CD8-positive, alpha-beta memory T cell (primary cell): ENCODE data around the gene AMN1. TPM values are rescaled to one million over a fixed set of nuclear protein-coding genes. Genes with fewer than 3 reads are reported as not detected.

Experiments
- CTCF ChIA-PET: fragments of 350-600 bp; sonication (Branson Sonifier 250); formaldehyde crosslinking; loops from one replicate; lab custom pipeline; 2021; ENCODE audit warnings: antibody characterized with exemption; lab: Charles Lee
- POLR2A ChIA-PET: fragments of 350-600 bp; sonication (Branson Sonifier 250); formaldehyde crosslinking; loops from one replicate; lab custom pipeline; 2021; ENCODE audit warnings: antibody characterized with exemption; lab: Charles Lee
- DNase-seq, 5 donors: peaks; one replicate each; pipeline versions ENCODE4 v3.0.0 to v3.0.0-alpha.2; 2020 to 2022; ENCODE audit warnings: mixed read lengths in 1 of 5
- H3K27ac ChIP-seq: one replicate; pipeline ENCODE4 v1.7.0; 2013; ENCODE audit warnings: low read depth, mild to moderate bottlenecking, low read length, moderate library complexity
- H3K27me3 ChIP-seq: 2 replicates; pipeline ENCODE4 v1.7.0; 2013; ENCODE audit warnings: low read length, mild to moderate bottlenecking; ENCODE audit not compliant: insufficient read depth, poor library complexity, severe bottlenecking
- H3K36me3 ChIP-seq: 2 replicates; pipeline ENCODE4 v1.7.0; 2013; ENCODE audit warnings: mild to moderate bottlenecking, low read length, moderate library complexity; ENCODE audit not compliant: insufficient read depth
- H3K4me1 ChIP-seq: 2 replicates; pipeline ENCODE4 v1.7.0; 2013; ENCODE audit warnings: mild to moderate bottlenecking, low read length, moderate library complexity; ENCODE audit not compliant: insufficient read depth
- H3K4me3 ChIP-seq: 2 replicates; pipeline ENCODE4 v1.7.0; 2013; ENCODE audit warnings: mild to moderate bottlenecking, low read length
- H3K9me3 ChIP-seq: 2 replicates; pipeline ENCODE4 v1.7.0; 2013; ENCODE audit warnings: mild to moderate bottlenecking, low read length
- H3K27ac Mint-ChIP-seq, 8 donors: one replicate each; pipeline ENCODE4 v1.8.0; 2020 to 2021; ENCODE audit warnings: mixed read lengths in 8 of 8, mild to moderate bottlenecking in 6 of 8, inconsistent platforms in 3 of 8, moderate library complexity in 3 of 8
- H3K27me3 Mint-ChIP-seq, 2 donors: one replicate each; pipeline ENCODE4 v1.8.0; 2020 to 2021; ENCODE audit warnings: mixed read lengths in 2 of 2, mild to moderate bottlenecking in 1 of 2, moderate library complexity in 1 of 2
- H3K36me3 Mint-ChIP-seq, 3 donors: one replicate each; pipeline ENCODE4 v1.8.0; 2020 to 2021; ENCODE audit warnings: mixed read lengths in 3 of 3, inconsistent platforms in 1 of 3, mild to moderate bottlenecking in 1 of 3
- H3K4me1 Mint-ChIP-seq, 3 donors: one replicate each; pipeline ENCODE4 v1.8.0; 2020 to 2021; ENCODE audit warnings: mixed read lengths in 3 of 3, inconsistent platforms in 1 of 3, mild to moderate bottlenecking in 1 of 3
- H3K4me3 Mint-ChIP-seq, 7 donors: one replicate each; pipeline ENCODE4 v1.8.0; 2020 to 2021; ENCODE audit warnings: mixed read lengths in 7 of 7, mild to moderate bottlenecking in 6 of 7, moderate library complexity in 4 of 7, inconsistent platforms in 2 of 7
- H3K9me3 Mint-ChIP-seq, 5 donors: one replicate each; pipeline ENCODE4 v1.8.0; 2020 to 2022; ENCODE audit warnings: mixed read lengths in 5 of 5, mild to moderate bottlenecking in 3 of 5, moderate library complexity in 2 of 5, inconsistent platforms in 1 of 5
- polyA plus RNA-seq: library from polyadenylated mRNA; unstranded; fragments of 300-500 nt; fragmentation: Illumina TruSeq; gene quantifications from one replicate; pipeline ENCODE4 v1.2.3, GENCODE V29; 2021
- total RNA-seq, 2 experiments: library from RNA; stranded (reverse); gene quantifications; one replicate each; pipeline ENCODE4 v1.2.3, GENCODE V29; 2021

Gene AMN1
- total and polyA plus RNA-seq, 3 experiments from 2014 or later, result 2.6 to 10.9 (median 3.8) TPM

- CTCF ChIA-PET, result interaction anchor here (0.7 to 1.7 kb wide), 9 partner anchors 10 to 1096 kb away, joined by 3 to 8 read pairs (median 3); partner anchors contain the start of genes AMN1 and YARS2
- Mint-ChIP-seq H3K4me1 (peaks cover 11 to 22% (median 21%) of the 10 kb centered on the region in 3 donors), H3K36me3 (peaks cover 0 to 4% (median 0%) of the 10 kb centered on the region in 3 donors), H3K27me3 (no peaks in the 10 kb centered on the region), H3K4me3 (peak within 1 kb of the TSS; percentile 89 to 99 (median 95)), H3K27ac (peak within 1 kb of the TSS; percentile 91 to 100 (median 98)), H3K9me3 (no peaks in the 10 kb centered on the region)
- Histone ChIP-seq H3K36me3 (no peaks in the 10 kb centered on the region), H3K4me1 (peaks cover 4% of the 10 kb centered on the region), H3K4me3 (peak within 1 kb of the TSS; percentile 79), H3K27me3 (no peaks in the 10 kb centered on the region), H3K27ac (peak within 1 kb of the TSS; percentile 86), H3K9me3 (no peaks in the 10 kb centered on the region)
- peak; percentile 84 to 95 (median 92) for DNase-seq
- POLR2A ChIA-PET, result interaction anchor here (0.7 to 1.6 kb wide), 9 partner anchors 9 to 1096 kb away, joined by 3 to 16 read pairs (median 4); partner anchors contain the start of genes AMN1, RESF1 and YARS2
Measured at GRCh38 chr12:31659087-31659942, 69.5 kb downstream of the AMN1 start, which contains the start of gene ETFBKMT. Gene ETFBKMT (plus strand): TSS chr12:31659688. CDS start chr12:31661954, 2,266 bp downstream.

GRCh38 chr12:31658471-31659086, 70.2 kb downstream of the AMN1 start:
- peaks cover 0 to 4% (median 0%) of the 10 kb centered on the region in 3 donors for H3K36me3 Mint-ChIP-seq
- no peaks in the 10 kb centered on the region for H3K27me3 ChIP-seq
- ChIA-PET CTCF (interaction anchor here (0.8 to 1.7 kb wide), 10 partner anchors 9 to 1097 kb away, joined by 3 to 8 read pairs (median 4); partner anchors contain the start of genes AMN1 and YARS2), POLR2A (interaction anchor here (0.7 to 1.6 kb wide), 7 partner anchors 10 to 1097 kb away, joined by 3 to 16 read pairs (median 4); partner anchors contain the start of genes AMN1, RESF1 and YARS2)
- H3K4me1 ChIP-seq, result peaks cover 4% of the 10 kb centered on the region
- H3K9me3 Mint-ChIP-seq, result no peaks in the 10 kb centered on the region
- no peaks in the 10 kb centered on the region for H3K36me3 ChIP-seq
- H3K27ac ChIP-seq, result peak overlapping the region; percentile 86
- peak overlapping the region; percentile 36 to 100 (median 94) for H3K27ac Mint-ChIP-seq
- peak overlapping the region; percentile 89 to 99 (median 95) for H3K4me3 Mint-ChIP-seq
- H3K4me3 ChIP-seq, result peak overlapping the region; percentile 79
- peaks cover 11 to 22% (median 21%) of the 10 kb centered on the region in 3 donors for H3K4me1 Mint-ChIP-seq
- no peaks in the 10 kb centered on the region for H3K27me3 Mint-ChIP-seq
- H3K9me3 ChIP-seq, result no peaks in the 10 kb centered on the region
- DNase-seq, result no peak

GRCh38 chr12:31655792-31656191, 73.0 kb downstream of the AMN1 start:
- peaks cover 0 to 2% (median 0%) of the 10 kb centered on the region in 3 donors for H3K36me3 Mint-ChIP-seq
- DNase-seq, result no peak
- peak overlapping the region in 2 of 7 donors; percentile 23 to 52 for H3K4me3 Mint-ChIP-seq
- H3K27me3 Mint-ChIP-seq, result peaks cover 0 to 1% of the 10 kb centered on the region in 2 donors
- H3K27me3 ChIP-seq, result no peaks in the 10 kb centered on the region
- no peak overlapping the region for H3K4me3 ChIP-seq
- H3K9me3 ChIP-seq, result no peaks in the 10 kb centered on the region
- CTCF ChIA-PET, result interaction anchor here (0.7 to 1.0 kb wide), 2 partner anchors 20 to 300 kb away, joined by 3 to 4 read pairs; no protein-coding TSS in a partner anchor
- no peaks in the 10 kb centered on the region for H3K36me3 ChIP-seq
- H3K4me1 ChIP-seq, result peaks cover 8% of the 10 kb centered on the region
- no peaks in the 10 kb centered on the region for H3K9me3 Mint-ChIP-seq
- peaks cover 20 to 32% (median 32%) of the 10 kb centered on the region in 3 donors for H3K4me1 Mint-ChIP-seq
- H3K27ac Mint-ChIP-seq, result peak overlapping the region in 1 of 8 donors; percentile 27
- POLR2A ChIA-PET, result interaction anchor here (0.6 kb wide), 1 partner anchor 399 kb away, joined by 3 read pairs; no protein-coding TSS in a partner anchor
- H3K27ac ChIP-seq, result no peak overlapping the region

GRCh38 chr12:31655208-31655607, 73.6 kb downstream of the AMN1 start:
- POLR2A ChIA-PET, result no interaction called here
- no peak for DNase-seq
- H3K4me1 ChIP-seq, result peaks cover 8% of the 10 kb centered on the region
- no peak overlapping the region for H3K4me3 Mint-ChIP-seq
- CTCF ChIA-PET, result interaction anchor here (0.7 to 1.0 kb wide), 2 partner anchors 19 to 301 kb away, joined by 3 to 4 read pairs; no protein-coding TSS in a partner anchor
- H3K4me1 Mint-ChIP-seq, result peaks cover 18 to 28% (median 26%) of the 10 kb centered on the region in 3 donors
- peak overlapping the region in 1 of 8 donors; percentile 27 for H3K27ac Mint-ChIP-seq
- H3K9me3 ChIP-seq, result no peaks in the 10 kb centered on the region
- no peaks in the 10 kb centered on the region for H3K9me3 Mint-ChIP-seq
- H3K27me3 ChIP-seq, result no peaks in the 10 kb centered on the region
- H3K36me3 ChIP-seq, result no peaks in the 10 kb centered on the region
- H3K4me3 ChIP-seq, result no peak overlapping the region
- peaks cover 0 to 6% of the 10 kb centered on the region in 2 donors for H3K27me3 Mint-ChIP-seq
- peaks cover 0 to 2% (median 0%) of the 10 kb centered on the region in 3 donors for H3K36me3 Mint-ChIP-seq
- no peak overlapping the region for H3K27ac ChIP-seq

- Histone ChIP-seq H3K36me3 (no peaks in the 10 kb centered on the region), H3K27ac (no peak overlapping the region), H3K4me1 (peaks cover 4% of the 10 kb centered on the region), H3K27me3 (no peaks in the 10 kb centered on the region), H3K9me3 (no peaks in the 10 kb centered on the region), H3K4me3 (no peak overlapping the region)
- ChIA-PET CTCF (interaction anchor here (1.2 to 3.0 kb wide), 11 partner anchors 14 to 1104 kb away, joined by 3 to 40 read pairs (median 8); partner anchors contain the start of genes RESF1 and YARS2), POLR2A (interaction anchor here (0.7 kb wide), 1 partner anchor 792 kb away, joined by 3 read pairs; no protein-coding TSS in a partner anchor)
- H3K27ac Mint-ChIP-seq, result peak overlapping the region in 6 of 8 donors; percentile 34 to 93 (median 61)
- no peak for DNase-seq
- H3K4me3 Mint-ChIP-seq, result peak overlapping the region in 4 of 7 donors; percentile 20 to 73 (median 52)
- H3K36me3 Mint-ChIP-seq, result no peaks in the 10 kb centered on the region
- H3K9me3 Mint-ChIP-seq, result no peaks in the 10 kb centered on the region
- peaks cover 9 to 12% (median 11%) of the 10 kb centered on the region in 3 donors for H3K4me1 Mint-ChIP-seq
- peaks cover 0 to 12% of the 10 kb centered on the region in 2 donors for H3K27me3 Mint-ChIP-seq
Measured at GRCh38 chr12:31651893-31652521, 76.8 kb downstream of the AMN1 start.

GRCh38 chr12:31650918-31651317, 77.9 kb downstream of the AMN1 start:
- POLR2A ChIA-PET, result no interaction called here
- no peak for DNase-seq
- H3K4me3 ChIP-seq, result no peak overlapping the region
- Mint-ChIP-seq H3K4me1 (peaks cover 9 to 12% (median 11%) of the 10 kb centered on the region in 3 donors), H3K9me3 (no peaks in the 10 kb centered on the region), H3K4me3 (no peak overlapping the region), H3K27me3 (peaks cover 0 to 12% of the 10 kb centered on the region in 2 donors), H3K36me3 (no peaks in the 10 kb centered on the region), H3K27ac (no peak overlapping the region)
- no peaks in the 10 kb centered on the region for H3K36me3 ChIP-seq
- H3K27me3 ChIP-seq, result no peaks in the 10 kb centered on the region
- peaks cover 4% of the 10 kb centered on the region for H3K4me1 ChIP-seq
- no peak overlapping the region for H3K27ac ChIP-seq
- no peaks in the 10 kb centered on the region for H3K9me3 ChIP-seq
- CTCF ChIA-PET, result no interaction called here

- Mint-ChIP-seq H3K27ac (no peak overlapping the region), H3K36me3 (no peaks in the 10 kb centered on the region), H3K9me3 (no peaks in the 10 kb centered on the region), H3K4me3 (no peak overlapping the region), H3K27me3 (peaks cover 0 to 12% of the 10 kb centered on the region in 2 donors), H3K4me1 (no peaks in the 10 kb centered on the region)
- POLR2A ChIA-PET, result no interaction called here
- Histone ChIP-seq H3K27ac (no peak overlapping the region), H3K36me3 (no peaks in the 10 kb centered on the region), H3K4me1 (no peaks in the 10 kb centered on the region), H3K9me3 (no peaks in the 10 kb centered on the region), H3K27me3 (no peaks in the 10 kb centered on the region), H3K4me3 (no peak overlapping the region)
- CTCF ChIA-PET, result interaction anchor here (1.7 kb wide), 1 partner anchor 12 kb away, joined by 4 read pairs; the partner anchor contains the start of gene ETFBKMT
- no peak for DNase-seq
Measured at GRCh38 chr12:31647086-31647491, 81.7 kb downstream of the AMN1 start.
